Gastroesophageal sphincter (tissue), 4 donors: ENCODE measurements around the gene CORIN. TPM values are rescaled to one million over a fixed set of nuclear protein-coding genes. Genes with fewer than 3 reads are reported as not detected.

Experiments
- ATAC-seq: fragments of 150-250 bp; one replicate; pipeline ENCODE4 v1.9.1; 2016; ENCODE audit warnings: mild to moderate bottlenecking, moderate library complexity
- H3K27ac ChIP-seq, 4 donors: fragments of 200-600 bp; sonication (generic) in 3 of 4; 1 replicate in 3 of 4; 2 replicates in 1 of 4; pipeline ENCODE4 v1.5.1; 2016 to 2019
- H3K27me3 ChIP-seq: fragments of 200-600 bp; sonication (generic); one replicate; pipeline ENCODE4 v1.5.1; 2019
- H3K36me3 ChIP-seq, 2 donors: fragments of 200-600 bp; sonication (generic); one replicate each; pipeline ENCODE4 v1.5.1; 2019; ENCODE audit warnings: control low read depth in 1 of 2
- H3K4me1 ChIP-seq, 3 donors: fragments of 200-600 bp; sonication (generic); 1 replicate in 2 of 3; 2 replicates in 1 of 3; pipeline ENCODE4 v1.5.1; 2016 to 2019; ENCODE audit warnings: control low read depth in 2 of 3
- H3K4me3 ChIP-seq, 2 donors: fragments of 200-600 bp; sonication (generic); one replicate each; pipeline ENCODE4 v1.5.1; 2019; ENCODE audit warnings: mild to moderate bottlenecking in 1 of 2, moderate library complexity in 1 of 2
- H3K9me3 ChIP-seq, 3 donors: fragments of 200-600 bp; sonication (generic); one replicate each; pipeline ENCODE4 v1.5.1; 2017 to 2019; ENCODE audit warnings: control low read depth in 2 of 3
- EP300 ChIP-seq: sonication (generic); formaldehyde crosslinking; IDR thresholded peaks from one replicate; pipeline ENCODE4 v1.6.1; 2017; ENCODE audit warnings: antibody characterized with exemption, mild to moderate bottlenecking
- POLR2A ChIP-seq, 2 donors: fragments of 450-650 bp; IDR thresholded peaks; one replicate each; pipeline ENCODE4 v1.6.1; 2017; ENCODE audit warnings: antibody characterized with exemption in 2 of 2, mild to moderate bottlenecking in 2 of 2, moderate library complexity in 1 of 2
- POLR2AphosphoS5 ChIP-seq: sonication (generic); formaldehyde crosslinking; IDR thresholded peaks from one replicate; pipeline ENCODE4 v1.6.1; 2017; ENCODE audit warnings: antibody characterized with exemption
- WGBS, 2 donors: methylation state at CpG; one replicate each; pipeline ENCODE4 v1.1.5; 2018; ENCODE audit warnings: low coverage in 1 of 2; 5-methylcytosine and 5-hydroxymethylcytosine counted together
- total RNA-seq, 4 donors: library from RNA; depleted of rRNA; stranded (reverse); fragments of >200 nt; gene quantifications; one replicate each; pipeline ENCODE4 v1.1.0, GENCODE V29; 2016
- TF ChIP-seq, protein P1 (sequence below), 4 experiments: fragments of 200-600 bp in 2 of 4; fragments of 450-650 bp in 2 of 4; sonication (generic) in 1 of 4; IDR thresholded peaks; one replicate each; pipeline ENCODE4 v1.5.1; 2017 to 2019; ENCODE audit warnings: antibody characterized with exemption in 4 of 4, mild to moderate bottlenecking in 2 of 4, moderate library complexity in 2 of 4

Gene CORIN
- total RNA-seq, 4 donors from 2014 or later: 0.47 to 3.3 (median 2.2) TPM

DNA sequence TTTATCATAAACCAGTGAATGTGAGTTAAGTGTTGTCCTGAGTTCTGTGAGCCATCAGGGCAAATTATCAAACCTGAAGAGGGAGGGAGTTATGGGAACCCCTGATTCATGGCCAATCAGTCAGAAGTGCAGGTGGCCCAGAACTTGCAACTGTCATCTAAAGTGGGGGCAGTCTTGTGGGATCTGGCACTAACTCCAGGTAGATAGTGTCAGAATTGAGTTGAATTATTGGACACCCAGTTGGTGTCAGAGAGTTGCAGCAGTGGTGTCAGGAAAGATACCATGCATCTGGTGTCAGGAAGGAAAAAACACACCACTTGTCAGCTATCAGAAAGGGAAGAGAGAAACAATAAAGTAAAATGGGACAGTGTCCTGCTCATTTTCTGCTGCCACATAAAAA lies 8.4 kb downstream of the CORIN start:
- H3K4me3 ChIP-seq: no peak overlapping the region
- H3K4me1 ChIP-seq: no peaks in the 10 kb centered on the region
- TF ChIP-seq, protein P1, sequence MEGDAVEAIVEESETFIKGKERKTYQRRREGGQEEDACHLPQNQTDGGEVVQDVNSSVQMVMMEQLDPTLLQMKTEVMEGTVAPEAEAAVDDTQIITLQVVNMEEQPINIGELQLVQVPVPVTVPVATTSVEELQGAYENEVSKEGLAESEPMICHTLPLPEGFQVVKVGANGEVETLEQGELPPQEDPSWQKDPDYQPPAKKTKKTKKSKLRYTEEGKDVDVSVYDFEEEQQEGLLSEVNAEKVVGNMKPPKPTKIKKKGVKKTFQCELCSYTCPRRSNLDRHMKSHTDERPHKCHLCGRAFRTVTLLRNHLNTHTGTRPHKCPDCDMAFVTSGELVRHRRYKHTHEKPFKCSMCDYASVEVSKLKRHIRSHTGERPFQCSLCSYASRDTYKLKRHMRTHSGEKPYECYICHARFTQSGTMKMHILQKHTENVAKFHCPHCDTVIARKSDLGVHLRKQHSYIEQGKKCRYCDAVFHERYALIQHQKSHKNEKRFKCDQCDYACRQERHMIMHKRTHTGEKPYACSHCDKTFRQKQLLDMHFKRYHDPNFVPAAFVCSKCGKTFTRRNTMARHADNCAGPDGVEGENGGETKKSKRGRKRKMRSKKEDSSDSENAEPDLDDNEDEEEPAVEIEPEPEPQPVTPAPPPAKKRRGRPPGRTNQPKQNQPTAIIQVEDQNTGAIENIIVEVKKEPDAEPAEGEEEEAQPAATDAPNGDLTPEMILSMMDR (IDR thresholded peaks at IDR 0.05): no peak
- no peak for TF ChIP-seq POLR2AphosphoS5
- no peak for ATAC-seq
- no peaks in the 10 kb centered on the region for H3K36me3 ChIP-seq
- no peak overlapping the region for H3K27ac ChIP-seq
- H3K9me3 ChIP-seq: peaks cover 0 to 5% (median 0%) of the 10 kb centered on the region in 3 donors
- H3K27me3 ChIP-seq: no peaks in the 10 kb centered on the region

GRCh38 chr4:47827343-47828047 lies 10.4 kb downstream of the CORIN start:
- no peak for ATAC-seq
- no peak overlapping the region for H3K27ac ChIP-seq
- no peak for TF ChIP-seq POLR2A (IDR thresholded peaks at IDR 0.05)
- TF ChIP-seq POLR2AphosphoS5: no peak
- no peak for TF ChIP-seq EP300
- TF ChIP-seq, protein P1 (IDR thresholded peaks at IDR 0.05): no peak

GRCh38 chr4:47824840-47825239 lies 13.0 kb downstream of the CORIN start:
- Histone ChIP-seq H3K36me3 (no peaks in the 10 kb centered on the region), H3K27ac (no peak overlapping the region), H3K4me1 (no peaks in the 10 kb centered on the region), H3K9me3 (no peaks in the 10 kb centered on the region), H3K27me3 (no peaks in the 10 kb centered on the region), H3K4me3 (no peak overlapping the region)
- 10 to 41% methylated on average over 1 to 3 of the region's 7 CpGs for WGBS, 2 donors
- ATAC-seq: no peak
- no peak for TF ChIP-seq EP300
- TF ChIP-seq, protein P1 (IDR thresholded peaks at IDR 0.05): no peak
- TF ChIP-seq POLR2A (IDR thresholded peaks at IDR 0.05): no peak
- TF ChIP-seq POLR2AphosphoS5: no peak

More at GRCh38 chr4:47827343-47828047, 10.4 kb downstream of the CORIN start:
- no peaks in the 10 kb centered on the region for H3K4me1 ChIP-seq
- no peak overlapping the region for H3K4me3 ChIP-seq
- H3K9me3 ChIP-seq: no peaks in the 10 kb centered on the region
- WGBS, 2 donors: 50% methylated on average over 1 of the region's 2 CpGs; no CpG with 5 or more reads in 1 of the 2 donors
- H3K27me3 ChIP-seq: no peaks in the 10 kb centered on the region
- H3K36me3 ChIP-seq: no peaks in the 10 kb centered on the region

DNA sequence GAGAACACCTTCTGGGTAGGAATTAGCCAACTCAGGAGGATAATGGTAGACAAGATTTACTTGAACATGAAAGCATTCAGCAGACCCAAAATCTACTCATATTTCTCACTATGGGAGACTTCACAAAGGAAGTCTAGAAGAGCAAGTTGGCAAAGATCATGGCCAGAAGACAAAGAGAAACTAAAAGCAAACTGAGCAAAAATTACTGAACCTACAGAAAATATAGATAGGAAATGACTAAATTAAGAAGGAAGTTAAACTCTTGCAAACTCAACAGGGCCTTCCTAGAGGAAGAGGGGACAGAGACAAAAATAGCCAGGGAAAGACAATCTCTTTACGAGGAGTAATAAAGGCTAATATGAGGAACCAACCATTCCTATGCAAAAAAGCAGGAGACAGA lies 18.7 kb downstream of the CORIN start:
- H3K4me1 ChIP-seq: peaks cover 0 to 5% (median 0%) of the 10 kb centered on the region in 3 donors
- H3K4me3 ChIP-seq: no peak overlapping the region
- TF ChIP-seq POLR2A (IDR thresholded peaks at IDR 0.05): no peak
- no peak for TF ChIP-seq POLR2AphosphoS5
- no peak for TF ChIP-seq EP300
- TF ChIP-seq, protein P1 (IDR thresholded peaks at IDR 0.05): no peak
- no peaks in the 10 kb centered on the region for H3K9me3 ChIP-seq
- 63 to 89% methylated on average over 1 of the region's 1 CpG for WGBS, 2 donors
- H3K27ac ChIP-seq: no peak overlapping the region
- no peaks in the 10 kb centered on the region for H3K36me3 ChIP-seq
- no peak for ATAC-seq
- H3K27me3 ChIP-seq: no peaks in the 10 kb centered on the region

DNA sequence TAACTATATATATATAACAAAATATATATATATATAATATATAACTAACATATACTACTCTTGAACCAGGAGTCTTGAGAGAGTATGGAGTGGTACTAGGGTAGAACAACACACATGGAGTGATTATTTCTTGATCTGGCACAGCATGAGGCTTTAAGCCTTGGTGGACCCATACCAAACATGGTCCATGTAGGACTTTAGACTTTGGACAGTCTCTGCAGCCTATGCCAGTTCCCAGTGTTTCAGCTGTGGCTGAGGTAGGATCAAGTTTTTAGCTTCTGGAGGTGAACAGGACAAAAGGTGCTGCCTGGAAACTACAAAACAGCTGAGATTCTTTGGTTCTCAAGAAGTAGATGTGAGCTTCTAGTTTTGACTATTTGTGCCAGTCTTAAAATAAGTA lies 20.6 kb downstream of the CORIN start:
- Histone ChIP-seq H3K27ac (no peak overlapping the region), H3K9me3 (no peaks in the 10 kb centered on the region), H3K4me1 (peaks cover 0 to 7% (median 0%) of the 10 kb centered on the region in 3 donors), H3K4me3 (no peak overlapping the region), H3K36me3 (no peaks in the 10 kb centered on the region), H3K27me3 (no peaks in the 10 kb centered on the region)
- TF ChIP-seq POLR2AphosphoS5 (no peak), EP300 (no peak), POLR2A (IDR thresholded peaks at IDR 0.05) (no peak)
- TF ChIP-seq, protein P1 (IDR thresholded peaks at IDR 0.05): no peak
- no peak for ATAC-seq
